Neural progenitor cell (in vitro differentiated cells): ENCODE data around the gene APOBEC3G. TPM values are rescaled to one million over a fixed set of nuclear protein-coding genes. Genes with fewer than 3 reads are reported as not detected.
"Not testable (repeated sequence)": the region's sequence is repeated elsewhere in the genome, so short reads cannot be mapped to it uniquely, and the experiment has no call there.

Experiments used
- DNase-seq: peaks from one replicate; pipeline ENCODE4 v3.0.0-alpha.2; 2016; ENCODE audit warnings: low spot score
- H2AFZ ChIP-seq: fragments of 200-600 bp; sonication (generic); replicated peaks from 2 replicates; pipeline ENCODE4 v1.6.1; 2016; ENCODE audit warnings: antibody characterized with exemption
- H3F3A ChIP-seq: fragments of 200-600 bp; sonication (generic); 2 replicates; pipeline ENCODE4 v1.6.1; 2016; ENCODE audit warnings: antibody characterized with exemption, low read depth
- H3K27ac ChIP-seq: fragments of 200-600 bp; sonication (generic); 2 replicates; pipeline ENCODE4 v1.5.1; 2016; ENCODE audit warnings: mild to moderate bottlenecking
- H3K27me3 ChIP-seq: fragments of 200-600 bp; sonication (generic); 2 replicates; pipeline ENCODE4 v1.6.1; 2016; ENCODE audit warnings: mild to moderate bottlenecking, moderate library complexity
- H3K36me3 ChIP-seq: fragments of 200-600 bp; sonication (generic); 2 replicates; pipeline ENCODE4 v1.5.1; 2016
- H3K4me1 ChIP-seq: fragments of 200-600 bp; sonication (generic); 2 replicates; pipeline ENCODE4 v1.6.1; 2016; ENCODE audit warnings: mixed run types
- H3K4me2 ChIP-seq: fragments of 200-600 bp; sonication (generic); 2 replicates; pipeline ENCODE4 v1.6.1; 2016
- H3K4me3 ChIP-seq: fragments of 200-600 bp; sonication (generic); 2 replicates; pipeline ENCODE4 v1.5.1; 2016
- H3K79me2 ChIP-seq: fragments of 200-600 bp; sonication (generic); 2 replicates; pipeline ENCODE4 v1.6.1; 2016; ENCODE audit warnings: low read depth
- H3K9ac ChIP-seq: fragments of 200-600 bp; sonication (generic); 2 replicates; pipeline ENCODE4 v1.6.1; 2016
- H3K9me3 ChIP-seq: fragments of 200-600 bp; sonication (generic); 2 replicates; pipeline ENCODE4 v1.5.1; 2016; ENCODE audit warnings: low read depth
- H4K20me1 ChIP-seq: fragments of 200-600 bp; sonication (generic); 2 replicates; pipeline ENCODE4 v1.6.1; 2016; ENCODE audit warnings: low read depth
- H3K27ac Mint-ChIP-seq: 3 replicates; pipeline ENCODE4 v1.8.0; 2021; ENCODE audit warnings: mixed read lengths
- H3K27me3 Mint-ChIP-seq: 2 replicates; pipeline ENCODE4 v1.8.0; 2022; ENCODE audit warnings: low read depth, mild to moderate bottlenecking, inconsistent platforms, moderate library complexity, mixed read lengths; ENCODE audit not compliant: insufficient read depth
- H3K36me3 Mint-ChIP-seq: 3 replicates; pipeline ENCODE4 v1.8.0; 2021; ENCODE audit warnings: mixed read lengths
- H3K4me1 Mint-ChIP-seq: 3 replicates; pipeline ENCODE4 v1.8.0; 2021; ENCODE audit warnings: mixed read lengths
- H3K4me3 Mint-ChIP-seq: 3 replicates; pipeline ENCODE4 v1.8.0; 2021; ENCODE audit warnings: mild to moderate bottlenecking, moderate library complexity, mixed read lengths
- H3K9me3 Mint-ChIP-seq: 3 replicates; pipeline ENCODE4 v1.8.0; 2020; ENCODE audit warnings: mixed read lengths
- CTCF ChIP-seq: fragments of 200-600 bp; sonication (generic); IDR thresholded peaks from 2 replicates; pipeline ENCODE4 v1.5.1; 2017; ENCODE audit warnings: antibody characterized with exemption, mild to moderate bottlenecking
- EZH2 ChIP-seq: fragments of 200-600 bp; sonication (generic); IDR thresholded peaks from 2 replicates; pipeline ENCODE4 v1.6.1; 2017; ENCODE audit warnings: antibody characterized with exemption, mild to moderate bottlenecking, moderate library complexity
- EZH2phosphoT487 ChIP-seq: fragments of 200-600 bp; sonication (generic); IDR thresholded peaks from 2 replicates; pipeline ENCODE4 v1.6.1; 2017; ENCODE audit warnings: antibody characterized with exemption
- total RNA-seq: library from RNA; depleted of rRNA; stranded (reverse); fragments of >200 nt; gene quantifications from 2 replicates; pipeline ENCODE4 v1.2.3, GENCODE V29; 2015; ENCODE audit warnings: low replicate concordance

APOBEC3G gene
- total RNA-seq, 1 donor from 2014 or later, result 0.30 TPM

GRCh38 chr22:39077912-39078311 is 837 bp downstream of the APOBEC3G start:
- not testable (repeated sequence) for H3K27me3 Mint-ChIP-seq, H4K20me1 ChIP-seq, H2AFZ ChIP-seq, DNase-seq, H3K36me3 Mint-ChIP-seq, H3K79me2 ChIP-seq, H3K27ac Mint-ChIP-seq, H3K4me3 Mint-ChIP-seq, H3K4me1 ChIP-seq, H3K36me3 ChIP-seq, H3K27ac ChIP-seq, H3K27me3 ChIP-seq, H3K9me3 ChIP-seq, H3K4me2 ChIP-seq, H3K9me3 Mint-ChIP-seq, H3K4me3 ChIP-seq, H3K9ac ChIP-seq, H3F3A ChIP-seq
- H3K4me1 Mint-ChIP-seq, result peaks cover 28% of the 10 kb centered on the region

DNA sequence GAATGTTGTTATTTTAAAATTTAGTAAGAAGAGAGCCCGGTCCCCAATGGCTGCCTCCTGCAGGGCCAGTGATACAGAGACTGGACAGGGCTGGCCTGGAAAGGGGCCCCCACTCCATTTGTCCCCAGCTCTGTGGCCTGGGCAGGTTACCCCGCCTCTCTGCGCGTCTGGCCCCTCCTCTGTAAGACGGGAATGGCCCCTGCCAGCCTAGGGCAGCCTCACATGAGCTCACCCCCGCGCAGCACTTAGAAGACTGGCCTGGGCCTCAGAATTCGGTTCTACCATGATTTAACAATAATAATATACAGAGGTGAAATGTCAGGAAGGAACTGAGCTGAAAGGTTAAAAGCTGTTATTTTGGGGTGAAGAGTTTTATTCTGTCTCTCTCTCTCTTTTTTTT is 1.3 kb downstream of the APOBEC3G start:
- Mint-ChIP-seq H3K36me3 (no peaks in the 10 kb centered on the region), H3K27ac (no peak overlapping the region), H3K27me3 (peaks cover 5% of the 10 kb centered on the region), H3K9me3 (no peaks in the 10 kb centered on the region), H3K4me1 (peaks cover 28% of the 10 kb centered on the region), H3K4me3 (no peak overlapping the region)
- no peak overlapping the region for H3K4me3 ChIP-seq
- TF ChIP-seq CTCF (no peak), EZH2 (no peak), EZH2phosphoT487 (no peak)
- H4K20me1 ChIP-seq, result no peaks in the 10 kb centered on the region
- no peaks in the 10 kb centered on the region for H3K36me3 ChIP-seq
- H3K9ac ChIP-seq, result no peak overlapping the region
- peaks cover 3% of the 10 kb centered on the region for H3K4me1 ChIP-seq
- no peaks in the 10 kb centered on the region for H3K9me3 ChIP-seq
- no peaks in the 10 kb centered on the region for H3F3A ChIP-seq
- no peak overlapping the region for H3K27ac ChIP-seq
- H3K27me3 ChIP-seq, result no peaks in the 10 kb centered on the region
- no peak overlapping the region for H3K4me2 ChIP-seq
- no peak for DNase-seq
- no peaks in the 10 kb centered on the region for H3K79me2 ChIP-seq
- no peak overlapping the region for H2AFZ ChIP-seq

- H3K4me1 Mint-ChIP-seq, result peaks cover 28% of the 10 kb centered on the region
- not testable (repeated sequence) for H3K36me3 ChIP-seq, H3K9ac ChIP-seq, H3K9me3 ChIP-seq, H4K20me1 ChIP-seq, H3K9me3 Mint-ChIP-seq, H3K36me3 Mint-ChIP-seq, H2AFZ ChIP-seq, H3K27me3 ChIP-seq, H3K27ac Mint-ChIP-seq, H3K4me3 ChIP-seq, H3K4me3 Mint-ChIP-seq, DNase-seq, H3K27me3 Mint-ChIP-seq, H3K4me2 ChIP-seq, H3K27ac ChIP-seq, H3K79me2 ChIP-seq, H3K4me1 ChIP-seq, H3F3A ChIP-seq
These were observed 2.1 kb downstream of the APOBEC3G start for GRCh38 chr22:39079054-39079637.

DNA sequence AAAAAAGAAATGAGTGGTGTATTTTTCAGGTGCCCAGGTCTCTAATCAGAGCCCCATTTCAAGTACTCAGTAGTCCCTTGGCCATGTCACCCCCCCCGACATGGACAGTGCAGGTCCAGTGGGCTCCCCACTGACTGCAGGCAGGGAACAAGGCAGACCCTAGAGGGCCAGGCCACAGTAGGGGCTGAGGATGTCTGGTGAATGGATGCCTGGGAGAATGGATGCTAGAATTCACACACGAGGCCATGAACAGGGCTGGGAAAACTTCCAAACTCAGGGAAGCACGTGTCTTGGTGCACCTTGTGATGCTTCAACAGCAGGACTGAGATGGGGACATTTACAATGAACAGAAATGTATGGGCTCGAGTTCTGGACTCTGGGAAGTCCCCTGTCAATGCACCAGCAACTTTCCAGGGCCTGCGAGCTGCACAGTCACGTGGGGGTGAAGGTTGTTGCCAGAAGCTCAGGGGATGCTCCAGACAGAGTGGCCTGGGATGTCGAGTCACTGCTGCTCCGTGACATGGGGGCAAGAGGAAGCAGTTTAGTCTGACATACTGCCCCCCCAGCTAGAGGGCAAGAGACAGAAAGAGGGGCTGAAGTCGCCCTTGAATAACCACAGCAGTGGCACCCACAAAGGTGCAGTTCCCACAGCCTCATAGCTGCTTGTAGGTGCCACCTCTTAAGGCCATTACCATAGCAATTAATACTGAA is 3.1 kb downstream of the APOBEC3G start:
- Mint-ChIP-seq H3K36me3 (no peaks in the 10 kb centered on the region), H3K4me3 (peak overlapping the region; percentile 46), H3K27ac (peak overlapping the region; percentile 29), H3K9me3 (no peaks in the 10 kb centered on the region), H3K4me1 (peaks cover 28% of the 10 kb centered on the region), H3K27me3 (peaks cover 5% of the 10 kb centered on the region)
- Histone ChIP-seq H3K4me3 (no peak overlapping the region), H3K4me2 (no peak overlapping the region), H3K27me3 (no peaks in the 10 kb centered on the region), H3K79me2 (no peaks in the 10 kb centered on the region), H3K27ac (no peak overlapping the region), H3F3A (no peaks in the 10 kb centered on the region), H2AFZ (no peak overlapping the region), H3K4me1 (peaks cover 3% of the 10 kb centered on the region), H3K9ac (no peak overlapping the region), H3K9me3 (no peaks in the 10 kb centered on the region), H3K36me3 (no peaks in the 10 kb centered on the region), H4K20me1 (no peaks in the 10 kb centered on the region)
- no peak for DNase-seq
- no peak for TF ChIP-seq EZH2phosphoT487
- TF ChIP-seq EZH2, result no peak
- TF ChIP-seq CTCF, result no peak
